ENCODE data around the gene FNDC3A.
"Not testable (repeated sequence)": the region's sequence is repeated elsewhere in the genome, so short reads cannot be mapped to it uniquely, and the experiment has no call there.

Gene FNDC3A

DNA sequence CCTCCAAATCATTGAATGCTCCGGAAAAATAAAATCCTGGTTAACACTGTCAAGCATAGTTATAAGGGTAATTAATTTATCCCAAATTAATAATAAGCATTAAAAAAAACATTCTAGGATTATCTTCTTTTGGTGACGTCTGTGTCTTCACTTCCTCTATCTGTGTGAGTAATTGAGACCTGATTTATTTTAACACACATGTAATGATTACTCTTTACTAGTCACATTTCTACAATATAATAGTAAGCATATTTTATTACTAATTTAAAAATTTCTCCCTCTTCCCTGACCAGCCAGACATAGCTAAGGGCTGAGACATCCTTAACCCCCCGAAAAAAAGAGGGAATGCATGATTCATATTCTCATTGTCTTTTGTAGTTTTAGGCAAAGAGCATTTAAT is 2.3 kb downstream of the FNDC3A start:
- no peak for DNase-seq

DNA sequence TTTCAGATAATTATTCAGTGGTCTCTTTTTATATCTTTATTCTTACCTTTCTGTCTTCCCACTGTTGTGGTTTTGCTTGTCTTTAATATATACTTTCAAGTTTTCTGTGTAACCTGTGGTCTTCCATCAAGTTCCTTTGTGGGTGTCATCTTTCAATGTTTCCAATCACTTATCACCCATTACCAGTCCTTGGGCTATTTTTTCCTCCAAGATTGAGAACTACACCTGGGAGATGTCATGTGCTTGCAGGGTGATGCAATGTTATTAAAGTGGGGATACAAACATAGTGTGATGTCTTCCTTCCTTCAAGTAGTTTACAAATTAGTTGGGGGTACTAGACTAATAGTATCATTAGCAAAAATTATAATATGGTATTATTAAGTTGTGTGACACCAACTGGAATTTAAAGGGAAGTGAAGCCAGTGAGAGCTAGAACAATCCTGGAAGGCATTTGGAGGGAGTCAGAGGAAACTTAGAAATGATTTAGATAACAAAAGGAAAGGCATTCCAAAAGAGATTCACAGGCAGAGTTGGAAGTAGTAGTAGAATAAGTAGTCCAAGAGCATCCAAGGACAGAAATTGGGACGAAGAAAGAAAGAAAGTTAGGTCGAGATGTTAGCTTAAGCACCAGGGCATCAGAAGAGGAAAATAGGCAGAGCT is 3.4 kb downstream of the FNDC3A start:
- no peak for DNase-seq

DNA sequence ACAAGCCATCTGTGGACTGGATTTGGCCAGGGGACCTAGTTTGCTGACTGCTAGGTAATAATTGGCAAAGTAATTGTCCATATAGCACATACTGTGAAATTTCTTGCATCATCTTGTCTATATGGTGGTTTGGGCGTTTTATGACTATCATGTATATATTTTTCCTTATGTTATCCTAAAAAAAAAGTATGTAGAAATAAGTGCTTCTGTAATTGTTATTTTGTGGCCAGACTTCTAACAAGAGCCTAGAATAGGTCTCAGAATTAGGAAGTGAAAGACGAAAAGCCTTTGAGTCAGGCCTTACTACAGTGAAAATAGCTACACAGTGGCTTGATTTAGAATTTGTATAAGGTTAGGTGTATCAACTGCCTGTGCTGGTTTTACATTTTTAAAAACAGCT is 4.2 kb downstream of the FNDC3A start:
- DNase-seq: no peak

DNA sequence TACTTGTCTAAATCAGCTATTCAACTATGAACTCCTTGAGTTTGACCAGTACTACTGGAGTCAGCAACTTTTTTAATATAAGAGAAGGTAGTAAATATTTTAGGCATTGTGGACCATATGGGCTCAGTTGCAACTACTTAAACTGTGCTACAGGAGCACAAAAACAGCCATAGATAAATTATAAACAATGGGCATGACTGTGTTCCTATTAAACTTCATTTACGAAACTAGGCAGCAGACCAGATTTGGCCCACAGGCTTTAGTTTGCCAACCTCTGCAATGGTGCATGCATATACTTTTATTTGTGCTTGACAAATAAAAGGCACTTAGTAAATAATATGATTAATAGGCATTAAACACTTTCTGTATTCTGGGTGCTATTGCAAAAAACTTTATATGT is 7.6 kb downstream of the FNDC3A start:
- no peak for DNase-seq

DNA sequence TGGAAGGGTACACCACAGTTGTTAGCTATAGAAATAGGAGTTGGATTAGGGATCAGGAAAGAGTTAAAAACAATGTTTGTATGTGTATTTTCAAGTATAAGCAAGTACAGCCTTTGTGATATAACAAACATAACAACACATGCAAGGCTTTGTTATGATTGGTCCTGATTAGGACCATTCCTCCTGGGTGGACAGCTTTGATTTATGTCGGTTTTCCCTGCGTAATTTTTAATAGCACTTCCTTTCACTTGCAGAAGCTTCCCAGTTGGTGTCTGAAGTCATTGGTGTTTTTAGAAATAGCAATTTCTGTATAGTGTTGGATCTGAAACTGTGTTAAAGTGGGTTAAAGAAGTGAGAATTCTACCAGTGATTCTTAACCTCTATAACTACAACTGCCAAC is 10.0 kb downstream of the FNDC3A start:
- DNase-seq: no peak

DNA sequence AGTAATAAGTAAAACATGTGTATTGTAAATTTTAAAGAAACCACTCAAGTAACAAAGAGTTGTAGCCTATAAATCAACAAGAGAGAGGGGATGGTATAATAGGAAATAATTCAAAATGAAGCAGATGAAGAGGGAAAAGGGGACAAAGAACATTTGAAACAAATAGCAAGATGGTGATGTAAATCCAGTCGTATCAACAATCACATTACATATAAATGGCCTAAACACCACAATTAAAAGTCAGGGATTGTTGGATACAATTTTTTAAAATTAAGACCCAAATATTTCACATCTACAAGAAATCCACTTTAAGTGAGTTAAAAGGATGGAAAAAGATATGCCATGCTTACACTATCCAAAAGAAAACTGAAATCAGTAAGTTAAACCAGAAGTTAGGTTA is 15.2 kb downstream of the FNDC3A start:
- DNase-seq: no peak

DNA sequence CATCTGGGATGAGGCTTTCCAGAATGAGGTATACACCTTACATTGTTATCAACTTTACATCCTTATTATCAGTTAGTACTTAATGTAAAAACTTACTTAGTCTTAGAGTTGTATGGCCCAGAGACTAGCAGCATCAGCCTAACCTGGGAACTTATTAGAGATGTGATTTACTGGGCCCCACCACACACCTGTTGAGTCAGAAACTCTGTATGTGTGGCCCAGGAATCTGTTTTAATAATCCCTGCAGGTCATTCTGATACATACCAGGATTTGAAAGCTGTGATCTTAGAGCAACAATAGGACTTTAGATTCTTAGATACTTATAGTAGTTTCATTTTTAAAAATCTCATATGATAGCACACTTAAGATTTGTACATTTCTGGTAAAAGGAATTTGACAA is 17.4 kb downstream of the FNDC3A start:
- DNase-seq: no peak

DNA sequence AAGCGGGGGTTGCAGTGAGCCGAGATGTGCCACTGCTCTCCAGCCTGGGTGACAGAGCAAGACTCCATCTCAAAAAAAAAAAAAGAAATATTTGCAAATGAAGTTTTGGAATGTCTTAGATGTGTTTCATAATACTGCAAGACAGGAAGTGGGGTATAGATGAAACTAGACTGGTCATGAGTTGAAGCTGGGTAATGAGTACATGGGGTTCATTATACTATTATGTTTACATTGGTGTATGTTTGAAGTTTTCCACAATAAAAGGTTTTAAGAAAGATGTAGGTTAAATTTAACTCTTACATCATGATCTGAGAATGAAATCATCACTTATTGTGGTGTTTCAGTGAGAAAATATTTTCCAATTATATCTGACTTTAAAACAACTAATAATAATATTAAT is 19.0 kb downstream of the FNDC3A start:
- DNase-seq: no peak

DNA sequence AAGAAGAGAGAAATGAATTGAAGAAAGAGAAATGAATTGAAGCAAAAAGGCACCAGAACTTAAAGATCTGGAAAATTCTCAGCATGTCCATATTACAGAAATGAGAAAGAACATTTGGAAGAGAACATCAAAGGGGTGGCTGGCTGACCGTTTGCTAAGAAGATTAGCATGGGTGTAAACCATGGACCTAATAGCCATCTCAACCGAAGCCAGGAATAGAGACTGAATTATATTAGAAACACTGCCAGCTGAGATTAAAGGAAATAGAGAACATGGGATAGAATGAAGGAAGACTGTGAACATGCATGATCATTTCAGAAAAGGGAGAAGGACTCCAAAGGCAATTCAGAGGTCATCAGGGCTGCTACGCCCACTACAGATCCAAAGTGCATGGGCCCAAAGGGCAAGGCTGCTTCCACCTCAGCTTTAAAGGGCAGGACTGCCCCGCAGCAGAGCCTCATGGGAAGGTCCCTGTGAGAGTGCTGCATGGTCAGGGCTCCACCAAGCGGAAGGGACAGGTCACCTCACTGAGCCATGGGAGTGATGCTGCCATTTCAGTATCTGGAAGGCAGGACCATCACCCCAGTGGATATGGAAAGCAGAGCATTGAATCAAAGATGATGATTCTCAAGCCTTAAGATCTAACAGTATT is 23.1 kb downstream of the FNDC3A start:
- no peak for DNase-seq

DNA sequence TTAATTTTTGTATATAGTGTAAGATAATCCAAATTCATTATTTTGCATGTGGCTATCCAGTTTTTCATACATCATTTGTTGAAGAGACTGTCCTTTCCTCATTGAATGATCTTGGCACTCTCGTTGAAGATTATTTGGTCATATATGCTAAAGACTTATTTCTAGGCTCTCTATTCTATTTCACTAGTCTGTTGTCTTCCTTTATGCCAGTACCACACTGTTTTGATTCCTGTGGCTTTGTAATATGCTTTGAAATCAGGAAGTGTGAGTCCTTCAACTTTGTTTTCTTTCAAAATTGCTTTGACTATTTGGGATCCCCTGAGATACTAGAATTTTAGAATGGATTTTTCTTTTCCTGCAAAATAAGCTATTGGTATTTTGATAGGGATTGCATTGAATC is 24.5 kb downstream of the FNDC3A start:
- no peak for DNase-seq

DNA sequence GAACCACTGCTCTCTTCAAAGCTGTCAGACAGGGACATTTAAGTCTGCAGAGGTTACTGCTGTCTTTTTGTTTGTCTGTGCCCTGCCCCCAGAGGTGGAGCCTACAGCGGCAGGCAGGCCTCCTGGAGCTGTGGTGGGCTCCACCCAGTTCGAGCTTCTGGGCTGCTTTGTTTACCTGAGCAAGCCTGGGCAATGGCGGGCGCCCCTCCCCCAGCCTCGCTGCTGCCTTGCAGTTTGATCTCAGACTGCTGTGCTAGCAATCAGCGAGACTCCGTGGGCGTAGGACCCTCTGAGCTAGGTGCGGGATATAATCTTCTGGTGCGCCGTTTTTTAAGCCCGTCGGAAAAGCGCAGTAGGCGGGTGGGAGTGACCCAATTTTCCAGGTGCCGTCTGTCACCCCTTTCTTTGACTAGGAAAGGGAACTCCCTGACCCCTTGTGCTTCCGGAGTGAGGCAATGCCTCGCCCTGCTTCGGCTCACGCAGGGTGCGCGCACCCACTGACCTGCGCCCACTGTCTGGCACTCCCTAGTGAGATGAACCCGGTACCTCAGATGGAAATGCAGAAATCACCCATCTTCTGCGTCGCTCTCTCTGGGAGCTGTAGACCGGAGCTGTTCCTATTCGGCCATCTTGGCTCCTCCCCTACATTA is 43.4 kb downstream of the FNDC3A start:
- not testable (repeated sequence) for DNase-seq

DNA sequence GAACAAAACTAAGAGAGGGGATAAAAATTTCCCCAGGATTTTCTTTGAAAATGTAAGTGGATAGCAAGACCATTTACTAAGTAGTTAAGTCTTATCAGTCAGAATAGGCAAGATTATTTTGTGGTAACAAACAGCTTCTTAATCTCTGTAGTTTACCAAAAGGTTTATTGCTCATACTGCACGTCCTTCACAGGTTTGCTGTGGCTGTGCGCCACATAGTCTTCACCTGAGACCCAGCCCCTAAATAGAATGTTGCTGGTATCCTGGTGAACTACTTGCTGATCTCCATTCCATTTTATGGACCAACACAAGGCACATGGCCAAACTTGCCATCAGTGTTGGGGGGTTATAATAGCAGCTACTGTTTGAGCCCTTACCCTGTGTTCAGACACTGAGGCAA is 44.6 kb downstream of the FNDC3A start:
- DNase-seq: no peak

DNA sequence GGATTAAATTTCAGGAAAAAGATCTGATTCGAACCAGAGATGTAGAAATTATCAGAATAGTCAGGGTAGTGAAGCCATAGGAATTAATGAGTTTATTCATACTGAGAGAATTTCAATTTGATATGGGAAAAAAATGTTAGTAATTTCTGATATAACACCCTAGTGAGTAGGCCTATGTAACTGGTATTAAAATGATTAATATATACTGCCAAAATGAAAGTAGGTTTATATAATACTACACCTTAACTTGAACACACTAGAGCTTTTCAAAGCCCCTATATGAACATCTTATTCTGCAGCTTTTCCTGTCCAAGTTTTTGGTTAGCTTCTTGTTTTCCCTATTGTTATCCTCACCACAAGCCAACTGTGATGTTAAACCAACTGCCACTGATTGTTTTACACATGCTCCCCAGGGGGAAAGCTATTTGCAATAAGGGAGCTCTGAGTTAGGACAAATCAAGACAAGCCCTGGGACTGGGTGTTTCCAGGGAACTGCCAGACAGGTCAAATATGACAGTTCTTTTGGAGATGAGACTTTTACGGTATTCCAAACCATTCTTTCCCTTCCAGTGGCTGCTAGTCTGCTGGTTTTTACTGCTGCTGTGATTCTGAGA is 45.3 kb downstream of the FNDC3A start:
- no peak for DNase-seq

DNA sequence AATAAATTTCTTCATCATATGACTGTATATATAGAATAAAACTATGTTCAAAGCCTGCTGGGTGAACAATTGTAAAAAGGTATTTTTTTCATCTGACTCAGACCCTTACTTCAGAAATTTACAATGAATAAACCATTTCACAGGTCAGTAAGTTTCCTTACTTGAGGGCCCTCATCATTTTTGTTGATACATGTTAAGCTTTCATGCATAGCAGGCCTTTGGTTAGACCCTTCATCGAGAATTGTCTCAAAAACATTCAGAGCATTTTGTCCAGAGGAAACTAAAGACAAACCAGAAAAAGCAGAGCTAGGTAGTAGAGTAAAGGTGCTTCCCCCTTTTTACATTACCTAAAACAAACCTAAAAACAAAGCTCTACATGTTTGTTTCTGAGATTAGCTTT is 46.2 kb downstream of the FNDC3A start:
- no peak for DNase-seq

DNA sequence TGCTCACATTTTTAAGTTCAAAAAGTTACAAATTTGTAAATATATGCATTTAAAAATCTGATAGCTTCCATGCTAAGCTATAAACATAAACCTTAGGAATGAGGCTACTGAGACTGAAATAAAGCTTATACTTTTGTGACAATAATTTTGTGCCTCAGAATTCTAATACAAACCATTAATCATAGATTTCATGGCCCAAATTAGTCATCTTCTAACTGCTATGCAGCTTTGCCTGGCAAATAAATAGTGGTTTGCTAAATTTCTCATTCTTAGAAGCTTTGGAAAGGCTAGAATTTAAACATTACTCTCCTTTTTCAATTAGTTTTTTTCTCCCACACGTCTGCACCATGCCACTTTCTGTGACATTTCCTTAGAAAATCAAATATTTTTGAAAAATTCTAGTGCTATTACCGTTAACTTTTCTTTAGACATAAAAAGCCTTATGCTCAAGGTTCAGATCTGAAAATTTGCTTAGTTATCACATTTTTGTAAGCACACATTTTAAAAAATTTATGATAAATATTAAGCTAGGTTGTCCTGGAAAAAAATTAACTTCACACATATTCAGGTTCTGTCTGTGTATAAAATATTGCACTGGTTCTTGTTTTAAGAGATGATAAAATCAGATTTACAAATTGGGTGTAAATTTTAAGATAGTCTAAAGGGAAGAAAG is 46.9 kb downstream of the FNDC3A start:
- no peak for DNase-seq

DNA sequence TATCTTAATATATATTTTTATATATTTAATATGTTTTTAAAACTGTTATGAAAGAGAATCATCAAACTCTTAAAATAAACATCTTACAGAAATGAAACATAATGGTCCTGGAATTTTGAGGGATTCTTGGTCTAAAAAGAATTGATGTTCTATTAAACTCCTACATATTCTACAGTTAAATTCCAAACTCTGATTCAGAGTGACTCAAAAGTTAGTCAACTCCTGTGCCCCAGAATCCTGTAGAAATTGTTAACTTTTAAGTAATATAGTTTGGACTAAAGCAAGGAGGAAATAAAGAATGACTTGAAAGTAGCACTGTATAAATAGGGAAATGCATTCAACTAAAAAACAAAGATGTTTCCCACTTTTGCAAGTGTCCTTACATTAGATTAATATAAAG is 47.7 kb downstream of the FNDC3A start:
- peak; percentile 59 for DNase-seq

DNA sequence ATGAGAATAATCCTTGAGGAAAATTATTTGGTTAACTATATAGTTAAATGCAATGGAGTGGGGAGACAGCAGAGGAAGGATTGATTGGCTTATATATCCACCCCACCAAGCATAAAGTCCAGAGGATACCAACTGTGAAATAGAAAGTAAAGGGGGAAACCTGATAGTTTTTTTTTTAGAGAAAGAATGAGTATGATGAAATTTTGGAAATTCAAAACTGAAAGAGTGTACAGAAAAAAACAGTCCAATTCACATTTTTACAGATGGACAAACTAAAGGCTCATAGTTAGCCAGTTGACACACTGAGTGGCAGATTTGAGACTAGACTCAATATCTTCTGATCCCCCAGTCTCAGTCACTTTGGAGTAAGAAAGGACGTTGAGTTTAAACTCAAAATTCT is 51.1 kb downstream of the FNDC3A start:
- no peak for DNase-seq

DNA sequence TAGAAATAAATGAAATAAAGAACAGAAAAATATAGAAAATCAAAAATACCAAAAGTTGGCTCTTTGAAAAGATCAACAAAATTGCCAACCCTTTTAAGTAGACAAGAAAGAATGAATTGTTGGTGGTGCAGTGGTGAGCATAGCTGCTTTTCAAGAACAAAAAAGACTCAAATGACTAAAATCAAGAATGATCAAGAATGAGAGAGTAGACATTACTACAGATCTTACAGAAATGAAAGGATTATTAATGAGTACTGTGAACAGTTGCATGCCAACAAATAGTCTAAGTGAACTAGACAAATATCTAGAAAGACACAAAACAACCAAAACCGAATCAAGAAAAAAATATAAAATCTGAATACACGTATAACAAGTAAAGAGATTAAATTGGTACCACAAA is 53.9 kb downstream of the FNDC3A start:
- DNase-seq: no peak

DNA sequence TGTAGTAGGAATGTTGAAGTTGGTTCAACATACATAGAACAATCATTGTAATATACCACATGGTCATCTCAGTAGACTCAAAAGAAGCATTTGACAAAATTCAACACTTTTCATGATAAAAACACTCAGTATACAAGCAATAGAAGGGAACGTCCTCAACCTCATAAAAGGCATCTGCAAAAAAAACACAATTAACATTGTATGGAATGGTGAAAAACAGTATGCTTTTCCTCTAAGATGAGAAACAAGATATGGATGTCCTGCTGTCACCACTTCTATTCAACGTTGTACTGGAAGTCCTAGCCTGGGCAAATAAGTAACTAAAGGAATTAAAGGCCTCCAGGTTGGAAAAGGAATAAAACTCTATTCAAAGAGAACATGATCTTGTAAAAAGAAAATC is 54.5 kb downstream of the FNDC3A start:
- no peak for DNase-seq

DNA sequence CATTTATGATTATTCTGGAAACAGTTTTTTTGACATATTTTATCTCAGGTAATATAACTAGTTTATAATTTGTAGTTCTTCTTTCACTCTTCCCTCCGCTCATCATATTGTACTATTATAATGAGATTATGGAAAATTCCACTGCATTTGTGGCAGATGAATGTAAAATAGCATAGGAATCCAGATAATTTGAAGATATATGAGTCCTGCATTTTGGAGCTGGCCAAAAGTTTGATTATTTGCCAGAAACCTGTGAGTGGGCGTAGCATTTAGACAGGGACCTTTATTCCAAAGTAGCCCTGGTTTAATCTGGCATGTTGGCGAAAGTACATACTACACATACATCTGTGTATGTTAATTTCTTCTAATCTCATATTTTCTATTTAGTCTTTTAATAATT is 65.2 kb downstream of the FNDC3A start:
- no peak for DNase-seq

DNA sequence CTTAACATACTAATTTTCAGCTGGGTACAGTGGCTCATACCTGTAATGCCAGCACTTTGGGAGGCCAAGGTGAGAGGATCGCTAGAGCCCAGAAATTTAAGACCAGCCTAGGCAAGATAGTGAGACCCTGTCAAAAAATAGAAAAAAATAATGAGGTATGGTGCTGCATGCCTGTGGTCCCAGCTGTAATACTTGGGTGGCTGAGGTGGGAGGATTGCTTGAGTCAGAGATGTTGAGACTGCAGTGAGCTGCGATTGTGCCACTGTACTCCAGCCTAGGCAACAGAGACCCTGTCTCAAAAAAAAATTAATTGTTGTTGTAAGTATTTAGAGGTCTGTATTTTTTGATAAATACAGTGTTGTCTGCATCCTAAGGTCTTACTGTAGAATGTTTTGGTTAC is 66.8 kb downstream of the FNDC3A start:
- no peak for DNase-seq

DNA sequence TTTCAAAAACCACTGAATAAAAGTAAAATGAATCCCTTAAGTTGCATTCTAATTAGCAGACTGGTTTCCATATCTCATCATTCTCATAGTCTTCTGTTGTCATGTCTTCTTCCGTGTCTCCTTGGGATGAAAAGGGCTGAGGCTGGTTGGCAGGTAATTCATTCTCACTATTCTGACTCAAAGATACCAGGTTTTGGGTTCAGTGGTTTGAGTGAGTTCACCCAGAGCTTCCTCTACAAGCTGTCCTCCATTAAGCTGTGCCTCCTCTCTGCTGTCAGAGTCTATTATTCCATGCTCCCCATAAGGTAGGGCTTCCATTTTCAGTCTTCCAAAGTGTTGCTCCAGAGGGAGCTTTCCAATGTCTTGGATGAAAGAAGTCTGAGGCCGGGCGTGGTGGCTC is 68.3 kb downstream of the FNDC3A start:
- no peak for DNase-seq

DNA sequence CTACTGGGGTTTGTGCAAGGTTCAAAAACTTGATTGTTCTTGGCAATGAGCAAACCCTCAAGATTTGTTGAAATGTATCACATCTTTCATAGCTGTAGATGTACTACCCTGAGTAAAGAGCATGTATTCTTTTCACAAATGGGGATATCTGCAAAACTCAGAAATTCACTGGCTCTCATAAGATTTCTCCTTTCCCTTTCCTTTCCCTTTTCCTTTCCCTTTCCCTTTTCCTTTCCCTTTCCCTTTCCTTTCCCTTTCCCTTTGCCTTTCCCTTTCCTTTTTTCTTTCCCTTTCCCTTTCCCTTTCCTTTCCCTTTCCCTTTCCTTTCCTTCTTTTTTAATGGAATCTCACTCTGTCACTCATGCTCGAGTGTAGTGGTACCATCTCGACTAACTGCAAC is 69.1 kb downstream of the FNDC3A start:
- no peak for DNase-seq

DNA sequence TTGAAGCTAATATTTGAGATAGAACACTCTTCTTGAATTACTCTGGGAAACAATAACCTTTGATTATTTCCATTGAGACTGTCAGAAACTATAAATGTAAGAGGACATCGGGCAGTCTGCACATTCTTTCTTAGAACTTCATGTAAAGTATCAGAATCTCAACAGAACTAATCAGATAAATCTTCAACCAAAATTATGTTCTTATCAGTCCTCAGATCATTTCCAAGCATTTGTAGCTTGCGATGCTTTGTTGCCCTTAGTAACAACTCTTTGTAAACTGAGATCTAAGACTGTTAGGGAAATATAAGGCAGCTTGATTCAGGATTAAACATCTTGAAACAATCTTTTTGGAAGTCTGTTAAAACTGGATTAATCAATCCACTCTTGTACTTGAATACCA is 70.3 kb downstream of the FNDC3A start:
- DNase-seq: no peak
